Jurkat, Clone E6-1 (cell line): ENCODE results near the gene MAT2A. TPM values are rescaled to one million over a fixed set of nuclear protein-coding genes. Genes with fewer than 3 reads are reported as not detected.
A peak's percentile ranks its signal among the peaks of the same experiment; 100 is the strongest.

Source experiments
- DNase-seq: peaks from one replicate; pipeline ENCODE4 v3.0.0-alpha.2; 2011; ENCODE audit warnings: low read depth, low spot score
- H3K4me3 ChIP-seq: 2 replicates; pipeline ENCODE4 v1.5.1; 2011; ENCODE audit warnings: mild to moderate bottlenecking, low read length, control low read depth, moderate library complexity
- polyA plus RNA-seq: library from polyadenylated mRNA; unstranded; fragments of >200 nt; gene quantifications from one replicate; pipeline ENCODE4 v1.2.1, GENCODE V29; 2012; ENCODE audit warnings: missing spikeins; ENCODE audit not compliant: insufficient read length, insufficient read depth

The MAT2A gene
- polyA plus RNA-seq, result 334 TPM

GRCh38 chr2:85538507-85539360 is at the start of gene MAT2A:
Gene MAT2A (plus strand): TSS chr2:85539168. CDS start chr2:85539288, 120 bp downstream.
- H3K4me3 ChIP-seq, result peak within 1 kb of the TSS; percentile 80
- peak; percentile 93 for DNase-seq

DNA sequence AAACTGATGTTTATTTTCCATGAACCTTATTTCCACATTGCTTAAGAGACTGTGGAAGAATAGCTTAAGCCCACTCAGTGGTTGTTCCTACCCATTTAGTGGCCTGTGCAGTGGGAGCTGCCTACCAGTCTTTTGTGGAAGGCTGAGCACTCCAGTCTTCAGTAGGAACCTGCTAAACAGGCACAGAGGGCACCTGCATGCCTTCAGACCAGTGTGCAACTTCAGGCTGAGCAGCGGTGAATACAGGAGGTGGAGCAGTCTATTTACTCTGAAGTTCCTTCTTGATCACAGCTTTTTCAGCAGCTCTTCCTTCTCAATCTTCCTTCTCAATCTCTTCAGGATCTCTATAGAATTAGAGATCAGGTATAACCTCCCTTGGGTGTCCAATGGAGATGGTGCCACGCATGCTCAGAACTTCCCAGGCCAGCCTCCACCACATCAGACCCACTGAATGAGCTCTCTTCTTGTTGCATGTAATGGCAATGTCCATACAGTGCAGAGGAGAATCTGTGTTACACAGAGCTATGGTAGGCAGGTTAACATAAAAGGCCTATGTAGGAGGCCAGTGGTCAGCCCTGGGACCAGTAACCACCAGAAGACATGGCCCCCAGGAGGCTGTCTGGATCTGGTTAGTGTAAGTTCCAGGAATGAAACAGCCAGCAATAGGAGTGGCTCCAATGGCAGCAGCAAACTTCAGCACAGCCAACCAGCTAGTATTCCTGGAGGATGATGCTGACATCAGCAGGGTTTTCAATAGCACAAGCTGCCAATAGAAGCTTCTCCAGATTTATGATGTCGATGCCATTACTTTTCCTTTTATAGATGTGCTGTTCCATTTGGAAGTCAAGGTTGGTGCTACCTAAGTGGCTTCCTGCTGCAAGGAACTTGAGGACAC is 47.9 kb upstream of the MAT2A start:
- no peak overlapping the region for H3K4me3 ChIP-seq
- no peak for DNase-seq

DNA sequence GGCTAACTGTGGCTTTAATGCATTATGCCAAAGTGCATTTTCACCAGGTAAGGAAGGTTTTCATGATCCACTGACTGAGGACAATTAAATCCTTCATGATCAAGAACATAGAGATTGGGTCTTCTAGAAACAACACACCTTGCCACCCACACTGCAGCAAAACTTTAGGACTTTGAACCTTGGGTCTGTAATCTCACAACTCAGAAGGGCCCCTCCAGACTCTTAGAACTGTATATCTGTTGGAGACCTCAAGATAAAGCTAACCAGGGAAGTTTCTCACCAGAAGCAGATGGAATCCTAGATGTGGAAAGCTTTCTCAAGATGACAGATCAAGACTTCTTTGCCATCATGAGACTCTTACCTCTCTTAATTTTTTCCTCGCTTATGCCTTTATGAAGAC is 42.5 kb upstream of the MAT2A start:
- H3K4me3 ChIP-seq, result no peak overlapping the region
- no peak for DNase-seq

GRCh38 chr2:85497944-85498630 is 40.9 kb upstream of the MAT2A start:
- H3K4me3 ChIP-seq, result no peak overlapping the region
- no peak for DNase-seq

DNA sequence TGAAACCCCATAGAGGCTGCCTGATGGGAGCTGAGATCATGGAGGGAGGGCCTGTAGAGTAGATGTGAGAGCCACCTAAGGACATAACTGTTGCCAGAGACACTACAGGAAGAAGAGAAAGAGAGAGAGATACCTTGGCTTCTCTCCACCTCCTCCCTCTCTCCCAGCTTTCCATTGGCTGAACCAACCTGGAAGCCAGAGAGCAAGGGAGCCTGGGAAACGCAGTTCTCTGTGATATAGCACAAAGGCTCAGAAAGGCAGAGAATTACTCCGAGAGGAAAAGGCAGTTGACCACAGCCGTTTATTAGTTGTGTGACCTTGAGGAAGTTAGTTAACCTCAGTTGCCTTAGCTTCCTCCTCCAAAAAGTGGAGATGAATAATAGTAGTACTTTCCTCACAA is 37.7 kb upstream of the MAT2A start:
- DNase-seq, result no peak
- no peak overlapping the region for H3K4me3 ChIP-seq

GRCh38 chr2:85502720-85503119 is 36.2 kb upstream of the MAT2A start:
- DNase-seq, result no peak
- no peak overlapping the region for H3K4me3 ChIP-seq

DNA sequence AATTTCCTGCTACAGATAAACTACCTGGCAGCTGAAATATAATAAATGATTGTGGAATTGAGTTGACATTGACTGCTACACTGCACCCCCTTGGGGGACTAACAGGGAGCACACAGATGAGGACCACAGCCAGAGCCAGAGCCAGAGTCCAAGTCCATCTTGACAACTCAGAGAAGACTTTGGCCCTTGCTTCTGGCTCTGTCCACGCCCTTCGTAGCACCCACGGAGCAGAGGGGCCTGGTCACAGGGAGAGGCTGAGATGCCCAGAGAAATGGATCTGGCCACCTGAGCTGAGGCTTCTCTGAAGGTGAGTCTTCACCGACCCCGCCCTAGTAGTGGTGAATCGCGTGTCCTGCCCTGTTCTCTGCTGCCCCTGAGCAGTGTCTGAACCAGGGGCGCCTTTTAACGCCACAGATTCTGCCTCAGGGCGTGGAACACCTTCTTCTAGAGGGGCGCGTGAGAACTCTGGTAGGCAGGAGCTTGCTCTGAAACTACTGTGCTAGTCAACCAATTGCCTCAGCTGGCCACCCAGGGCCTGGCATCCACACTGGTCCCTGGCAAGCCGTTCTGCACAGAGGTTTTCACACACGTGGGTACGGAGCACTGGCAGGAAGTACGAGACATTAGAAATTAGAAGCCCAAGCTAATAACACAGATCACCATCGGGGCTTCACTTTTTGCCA is 35.7 kb upstream of the MAT2A start:
- DNase-seq, result no peak

DNA sequence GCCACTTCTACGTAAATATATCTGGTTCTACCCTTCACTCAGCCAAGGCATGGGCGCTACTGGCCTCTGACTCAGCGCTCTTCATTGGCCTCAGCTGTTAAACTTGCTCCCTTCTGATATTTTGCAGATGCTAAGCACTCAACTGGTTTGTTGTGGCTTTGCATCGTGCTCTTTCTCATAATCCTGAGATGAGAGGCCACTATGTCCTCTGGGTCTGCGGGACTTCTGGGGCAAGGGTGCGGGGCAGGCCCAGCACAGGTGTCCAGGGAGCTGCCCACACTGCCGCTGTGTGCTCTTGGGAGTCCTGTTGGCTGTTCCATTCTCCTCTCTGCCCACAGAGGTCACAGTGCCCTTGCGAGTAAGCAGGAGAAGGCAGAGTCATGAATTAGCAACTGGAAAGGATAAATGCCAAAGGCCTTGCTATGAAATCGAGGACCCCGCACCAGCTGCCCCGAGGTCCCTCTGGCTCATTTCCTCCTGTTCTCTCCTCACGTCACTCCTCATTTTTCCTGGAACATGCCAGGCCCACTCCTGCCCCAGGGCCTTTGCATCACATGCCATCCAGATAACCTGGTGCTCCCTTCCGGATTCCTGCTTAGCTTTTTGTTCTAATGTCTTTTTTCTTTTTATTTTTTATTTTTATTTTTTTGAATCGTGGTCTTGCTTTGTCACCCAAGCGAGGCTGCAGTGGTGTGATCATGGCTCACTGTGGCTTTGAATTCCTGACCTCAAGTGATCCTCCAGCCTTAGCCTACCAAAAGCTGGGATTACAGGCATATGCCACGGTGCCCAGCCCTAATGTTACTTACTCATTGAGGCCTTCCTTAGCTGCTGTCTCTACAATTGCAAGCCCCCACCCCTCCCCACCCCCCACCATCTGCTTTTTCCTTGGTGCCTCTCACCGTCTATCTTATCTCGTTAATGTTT is 34.9 kb upstream of the MAT2A start:
- no peak overlapping the region for H3K4me3 ChIP-seq
- DNase-seq, result no peak

More for the DNA sequence above, 35.7 kb upstream of the MAT2A start:
- no peak overlapping the region for H3K4me3 ChIP-seq

- DNase-seq, result no peak
- no peak overlapping the region for H3K4me3 ChIP-seq
These were observed 34.1 kb upstream of the MAT2A start for GRCh38 chr2:85504778-85505261.

GRCh38 chr2:85505551-85506238 is 33.3 kb upstream of the MAT2A start:
- DNase-seq, result no peak
- no peak overlapping the region for H3K4me3 ChIP-seq

DNA sequence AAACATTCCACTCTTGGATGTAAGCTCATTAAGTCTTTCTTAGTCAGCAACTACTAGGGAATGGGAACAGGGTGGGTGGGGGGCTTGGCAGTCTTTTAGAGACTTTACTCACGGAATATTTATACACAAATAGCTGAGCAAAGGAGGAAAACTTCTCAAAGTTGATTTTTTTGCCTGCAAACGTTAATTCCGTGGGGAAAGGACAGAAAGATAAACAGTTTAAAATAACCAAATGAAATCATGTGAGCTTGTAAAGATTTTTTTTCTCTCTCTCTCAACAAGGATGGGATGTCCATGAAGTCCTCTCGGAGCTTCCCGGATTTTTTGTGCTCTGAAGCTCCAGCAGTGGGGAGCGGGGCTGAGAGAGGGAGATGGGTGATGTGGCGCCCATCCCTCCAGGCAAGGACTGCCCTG is 32.2 kb upstream of the MAT2A start:
- H3K4me3 ChIP-seq, result no peak overlapping the region
- DNase-seq, result no peak

DNA sequence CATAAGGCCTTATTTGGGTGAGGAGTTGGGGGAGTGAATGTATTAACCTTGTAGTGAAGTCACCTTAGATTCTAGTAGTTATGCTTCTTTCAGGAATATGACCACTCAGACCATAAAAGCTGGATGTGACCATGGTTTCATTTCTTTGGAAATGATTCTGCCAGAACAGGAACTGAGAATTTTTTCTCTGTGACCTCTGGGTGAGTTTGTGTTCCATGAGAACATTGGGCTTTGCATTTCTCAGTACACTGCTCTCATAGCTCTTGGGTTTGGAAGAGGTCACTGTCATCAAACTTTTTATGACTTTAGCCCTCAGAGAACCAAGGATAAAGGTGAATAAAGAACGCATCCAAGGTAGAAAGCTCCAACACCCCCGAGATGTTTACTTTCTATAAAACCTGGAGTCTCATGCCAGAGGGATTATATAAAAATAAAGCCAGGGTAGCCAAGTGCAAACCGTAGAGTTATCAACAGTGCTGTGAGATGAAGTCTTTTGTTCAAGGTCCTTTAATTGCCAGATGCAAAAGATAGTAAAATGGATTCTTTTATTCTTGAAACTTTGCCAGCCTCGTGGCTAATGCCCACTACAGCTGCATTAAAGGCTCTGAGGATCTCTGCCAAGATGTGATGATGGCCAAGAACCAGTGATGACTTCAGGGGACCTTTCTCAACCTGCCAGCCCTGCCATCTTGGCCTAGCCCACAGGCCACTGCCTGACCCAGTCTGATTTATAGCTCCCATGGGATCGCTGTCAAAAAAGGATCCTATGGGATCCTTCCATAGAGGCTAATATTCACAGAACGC is 27.8 kb upstream of the MAT2A start:
- DNase-seq, result no peak
- H3K4me3 ChIP-seq, result no peak overlapping the region

DNA sequence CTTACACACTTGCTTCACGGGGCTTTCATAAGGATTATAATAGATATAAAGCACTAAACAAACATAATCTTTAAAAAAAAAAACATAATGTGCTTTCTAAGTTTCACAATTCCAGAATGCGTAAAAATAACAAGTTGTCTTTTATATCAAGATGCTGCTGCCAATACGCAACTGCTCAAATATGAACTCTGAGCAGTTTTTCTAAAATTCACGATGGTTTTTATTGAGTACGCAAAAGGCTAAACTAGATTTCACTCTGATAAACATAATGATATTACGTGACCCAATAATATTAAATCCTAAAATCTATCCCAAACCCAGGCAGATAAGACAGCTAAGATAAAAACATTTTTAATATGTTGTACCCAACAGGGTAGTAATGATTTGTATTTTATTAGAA is 24.6 kb upstream of the MAT2A start:
- H3K4me3 ChIP-seq, result no peak overlapping the region
- no peak for DNase-seq

DNA sequence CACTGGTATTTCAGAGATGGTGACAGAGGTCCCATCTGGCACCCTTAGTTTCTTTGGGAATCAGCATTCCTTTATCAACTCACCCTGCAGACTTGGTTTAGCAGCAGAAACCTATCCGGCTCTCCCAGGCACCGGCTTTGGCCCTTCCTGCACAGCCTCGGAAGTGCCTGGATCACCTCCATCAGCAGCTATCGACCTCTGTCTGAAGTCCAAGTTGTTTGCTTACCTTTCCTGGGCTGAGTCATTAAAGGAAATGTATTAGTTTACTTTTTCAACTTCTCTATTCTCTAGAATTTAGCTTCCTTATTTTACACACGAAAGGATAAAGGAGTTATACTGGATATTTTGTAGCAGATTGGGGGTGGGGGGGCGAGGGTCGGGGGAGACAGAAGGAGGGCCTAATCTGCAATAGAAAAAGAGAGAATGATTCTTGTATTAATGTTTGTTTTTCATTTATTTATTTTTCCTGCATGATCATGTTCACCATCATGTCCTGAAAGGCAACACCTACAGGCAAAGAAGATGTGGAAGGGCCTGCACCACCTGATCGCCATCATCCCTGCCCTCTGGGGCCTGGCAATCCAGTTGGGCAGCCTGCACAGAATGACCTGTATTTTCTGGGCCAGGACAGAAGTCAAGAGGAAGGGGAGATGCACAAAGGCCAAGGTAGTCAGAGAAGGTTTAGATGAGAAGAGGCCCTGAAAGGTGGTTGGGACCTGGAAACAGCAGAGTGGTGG is 22.1 kb upstream of the MAT2A start:
- no peak overlapping the region for H3K4me3 ChIP-seq
- DNase-seq, result no peak

DNA sequence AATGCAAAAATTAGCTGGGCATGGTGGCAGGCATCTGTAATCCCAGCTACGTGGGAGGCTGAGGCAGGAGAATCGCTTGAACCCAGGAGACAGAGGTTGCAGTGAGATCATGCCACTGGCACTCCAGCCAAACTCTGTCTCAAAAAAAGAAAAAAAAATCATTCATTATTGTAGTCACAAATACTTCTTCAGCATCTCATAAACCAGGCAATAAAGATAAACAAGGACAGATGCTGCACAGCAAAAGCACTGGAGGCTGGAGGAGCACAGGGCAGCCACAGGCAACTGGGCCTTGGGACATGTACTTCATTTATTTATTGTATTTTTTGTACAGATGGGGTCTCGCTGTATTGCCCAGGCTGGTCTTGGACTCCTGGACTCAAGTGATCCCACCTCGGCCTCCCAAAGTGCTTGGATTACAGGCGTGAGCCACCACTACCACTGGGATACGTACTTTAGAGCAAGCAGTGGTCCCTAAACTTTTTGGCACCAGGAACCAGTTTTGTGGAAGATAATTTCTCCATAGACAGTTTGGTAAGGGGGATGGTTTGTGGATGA is 16.8 kb upstream of the MAT2A start:
- DNase-seq, result no peak
- H3K4me3 ChIP-seq, result no peak overlapping the region
